ENCODE measurements around the gene VGLL1. TPM values are rescaled to one million over a fixed set of nuclear protein-coding genes. Genes with fewer than 3 reads are reported as not detected.

Gene VGLL1
- total and polyA plus RNA-seq, 10 of the 15 experiments (the other 5 are each of a cell fraction or from before 2014, with no cell fraction given), result not detected

- TF ChIP-seq ZBTB4 (CRISPR knock-in tag; IDR thresholded peaks at IDR 0.05) (no peak), BCL3 (IDR thresholded peaks at IDR 0.05; ENCODE audit: borderline replicate concordance, insufficient read depth, low read depth, low read length, poor library complexity, severe bottlenecking) (no peak), BRCA1 (IDR thresholded peaks at IDR 0.05; ENCODE audit: low read depth, low read length) (no peak)
Observed at GRCh38 chrX:136597356-136597755, 65.3 kb downstream of the VGLL1 start (continued).

DNA sequence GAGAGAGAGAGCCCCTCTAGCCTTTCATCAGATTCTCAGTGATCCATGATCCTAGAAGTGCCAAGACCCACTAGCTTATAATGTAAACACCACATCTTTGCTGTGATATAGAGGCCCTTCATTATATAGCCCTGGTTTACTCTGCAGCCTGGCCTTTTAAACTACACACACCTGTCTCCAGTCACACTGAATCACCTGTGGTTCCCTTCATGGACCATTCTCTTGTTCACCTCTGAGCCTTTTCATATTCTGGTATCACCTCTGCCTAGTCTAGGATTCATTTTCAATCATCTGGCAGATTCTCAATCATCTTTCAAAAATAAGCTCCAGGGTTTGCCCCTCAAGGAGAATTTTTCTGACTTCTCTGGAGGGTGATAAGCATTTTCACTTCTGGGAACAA, 65.9 kb downstream of the VGLL1 start:
- Histone ChIP-seq H3K36me3 (ENCODE audit: control insufficient read depth in 2 of 2, insufficient read depth in 2 of 2, low read length in 1 of 2) (no peaks in the 10 kb centered on the region), H4K20me1 (ENCODE audit: control insufficient read depth, insufficient read depth) (no peaks in the 10 kb centered on the region), H3K9ac (ENCODE audit: control insufficient read depth, insufficient read depth, low read length) (no peak overlapping the region), H3K4me3 (no peak overlapping the region), H3K79me2 (ENCODE audit: control insufficient read depth, insufficient read depth, low read length) (no peaks in the 10 kb centered on the region), H3K27ac (ENCODE audit: control insufficient read depth, insufficient read depth) (no peak overlapping the region), H3K4me1 (ENCODE audit: control insufficient read depth, insufficient read depth, low read length) (no peaks in the 10 kb centered on the region), H3K4me2 (ENCODE audit: control insufficient read depth, insufficient read depth) (no peak overlapping the region), H3K27me3 (replicated peaks in 1 of 2; ENCODE audit: control insufficient read depth in 2 of 2, insufficient read depth in 2 of 2, low read length in 1 of 2) (no peaks in the 10 kb centered on the region), H2AFZ (ENCODE audit: control insufficient read depth, low read depth, low read length) (no peak overlapping the region), H3K9me3 (replicated peaks; ENCODE audit: control insufficient read depth, insufficient read depth, low read length) (no peaks in the 10 kb centered on the region)
- ChIA-PET RAD21 (ENCODE audit: unreplicated experiment) (interaction anchor here (1.0 kb wide), 1 partner anchor 13 kb away, joined by 3 read pairs; no protein-coding TSS in a partner anchor), POLR2A (no interaction called here), CTCF (interaction anchor here (1.3 to 1.4 kb wide), 2 partner anchors 11 to 20 kb away, joined by 4 to 5 read pairs; no protein-coding TSS in a partner anchor), SMC1A (ENCODE audit: uncharacterized antibody, unreplicated experiment) (interaction anchor here (0.6 to 4.8 kb wide), 4 partner anchors 10 to 27 kb away, joined by 3 to 17 read pairs (median 4); no protein-coding TSS in a partner anchor)
- BruUV-seq (replicated peaks), result no TSS peak
- ATAC-seq (no peak), DNase-seq (ENCODE audit: low read depth, low spot score) (no peak), FAIRE-seq (no peak)
- intact Hi-C loops (cut with micrococcal nuclease; ENCODE audit: unreplicated experiment) (no loop called here), in situ Hi-C loops (cut with MboI) (no loop called here)
- TF ChIP-seq, protein P1, sequence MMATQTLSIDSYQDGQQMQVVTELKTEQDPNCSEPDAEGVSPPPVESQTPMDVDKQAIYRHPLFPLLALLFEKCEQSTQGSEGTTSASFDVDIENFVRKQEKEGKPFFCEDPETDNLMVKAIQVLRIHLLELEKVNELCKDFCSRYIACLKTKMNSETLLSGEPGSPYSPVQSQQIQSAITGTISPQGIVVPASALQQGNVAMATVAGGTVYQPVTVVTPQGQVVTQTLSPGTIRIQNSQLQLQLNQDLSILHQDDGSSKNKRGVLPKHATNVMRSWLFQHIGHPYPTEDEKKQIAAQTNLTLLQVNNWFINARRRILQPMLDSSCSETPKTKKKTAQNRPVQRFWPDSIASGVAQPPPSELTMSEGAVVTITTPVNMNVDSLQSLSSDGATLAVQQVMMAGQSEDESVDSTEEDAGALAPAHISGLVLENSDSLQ (IDR thresholded peaks at IDR 0.05), result no peak
- TF ChIP-seq, protein P2, sequence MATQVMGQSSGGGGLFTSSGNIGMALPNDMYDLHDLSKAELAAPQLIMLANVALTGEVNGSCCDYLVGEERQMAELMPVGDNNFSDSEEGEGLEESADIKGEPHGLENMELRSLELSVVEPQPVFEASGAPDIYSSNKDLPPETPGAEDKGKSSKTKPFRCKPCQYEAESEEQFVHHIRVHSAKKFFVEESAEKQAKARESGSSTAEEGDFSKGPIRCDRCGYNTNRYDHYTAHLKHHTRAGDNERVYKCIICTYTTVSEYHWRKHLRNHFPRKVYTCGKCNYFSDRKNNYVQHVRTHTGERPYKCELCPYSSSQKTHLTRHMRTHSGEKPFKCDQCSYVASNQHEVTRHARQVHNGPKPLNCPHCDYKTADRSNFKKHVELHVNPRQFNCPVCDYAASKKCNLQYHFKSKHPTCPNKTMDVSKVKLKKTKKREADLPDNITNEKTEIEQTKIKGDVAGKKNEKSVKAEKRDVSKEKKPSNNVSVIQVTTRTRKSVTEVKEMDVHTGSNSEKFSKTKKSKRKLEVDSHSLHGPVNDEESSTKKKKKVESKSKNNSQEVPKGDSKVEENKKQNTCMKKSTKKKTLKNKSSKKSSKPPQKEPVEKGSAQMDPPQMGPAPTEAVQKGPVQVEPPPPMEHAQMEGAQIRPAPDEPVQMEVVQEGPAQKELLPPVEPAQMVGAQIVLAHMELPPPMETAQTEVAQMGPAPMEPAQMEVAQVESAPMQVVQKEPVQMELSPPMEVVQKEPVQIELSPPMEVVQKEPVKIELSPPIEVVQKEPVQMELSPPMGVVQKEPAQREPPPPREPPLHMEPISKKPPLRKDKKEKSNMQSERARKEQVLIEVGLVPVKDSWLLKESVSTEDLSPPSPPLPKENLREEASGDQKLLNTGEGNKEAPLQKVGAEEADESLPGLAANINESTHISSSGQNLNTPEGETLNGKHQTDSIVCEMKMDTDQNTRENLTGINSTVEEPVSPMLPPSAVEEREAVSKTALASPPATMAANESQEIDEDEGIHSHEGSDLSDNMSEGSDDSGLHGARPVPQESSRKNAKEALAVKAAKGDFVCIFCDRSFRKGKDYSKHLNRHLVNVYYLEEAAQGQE (IDR thresholded peaks at IDR 0.05; ENCODE audit: low read depth, low read length), result no peak
- no peak for TF ChIP-seq ZNF687 (IDR thresholded peaks at IDR 0.05)

Measured in GM12878 (cell line).